ENCODE results near the gene BTN1A1. TPM values are rescaled to one million over a fixed set of nuclear protein-coding genes. Genes with fewer than 3 reads are reported as not detected.

Gene BTN1A1
- total RNA-seq, 6 experiments from 2014 or later, result not detected

- H3K36me3 ChIP-seq, result peaks cover 0 to under 1% (median 0%) of the 10 kb centered on the region in 4 donors
- H3K4me1 ChIP-seq, result peaks cover 0 to 18% (median 8%) of the 10 kb centered on the region in 4 donors
- no peaks in the 10 kb centered on the region for H3K9me3 ChIP-seq
- H3K4me3 ChIP-seq, result peak overlapping the region; percentile 15 to 45 (median 28)
- H3K27me3 ChIP-seq, result peaks cover 0 to 3% of the 10 kb centered on the region in 2 donors
- WGBS (ENCODE audit: insufficient coverage, low coverage, low lambda C conversion rate, missing lambda C conversion rate), result 12% methylated on average over 23 of the region's 42 CpGs
- ATAC-seq (peak; percentile 31 to 62 (median 36)), DNase-seq (peak; percentile 51 to 63 (median 53))
- no peak overlapping the region for H3K27ac ChIP-seq
- intact Hi-C loops (cut with DNase I), result no loop called here
- TF ChIP-seq POLR2A (IDR thresholded peaks at IDR 0.05), result no peak
- TF ChIP-seq, protein P1, sequence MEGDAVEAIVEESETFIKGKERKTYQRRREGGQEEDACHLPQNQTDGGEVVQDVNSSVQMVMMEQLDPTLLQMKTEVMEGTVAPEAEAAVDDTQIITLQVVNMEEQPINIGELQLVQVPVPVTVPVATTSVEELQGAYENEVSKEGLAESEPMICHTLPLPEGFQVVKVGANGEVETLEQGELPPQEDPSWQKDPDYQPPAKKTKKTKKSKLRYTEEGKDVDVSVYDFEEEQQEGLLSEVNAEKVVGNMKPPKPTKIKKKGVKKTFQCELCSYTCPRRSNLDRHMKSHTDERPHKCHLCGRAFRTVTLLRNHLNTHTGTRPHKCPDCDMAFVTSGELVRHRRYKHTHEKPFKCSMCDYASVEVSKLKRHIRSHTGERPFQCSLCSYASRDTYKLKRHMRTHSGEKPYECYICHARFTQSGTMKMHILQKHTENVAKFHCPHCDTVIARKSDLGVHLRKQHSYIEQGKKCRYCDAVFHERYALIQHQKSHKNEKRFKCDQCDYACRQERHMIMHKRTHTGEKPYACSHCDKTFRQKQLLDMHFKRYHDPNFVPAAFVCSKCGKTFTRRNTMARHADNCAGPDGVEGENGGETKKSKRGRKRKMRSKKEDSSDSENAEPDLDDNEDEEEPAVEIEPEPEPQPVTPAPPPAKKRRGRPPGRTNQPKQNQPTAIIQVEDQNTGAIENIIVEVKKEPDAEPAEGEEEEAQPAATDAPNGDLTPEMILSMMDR (IDR thresholded peaks at IDR 0.05), result no peak
These were observed 50.3 kb downstream of the BTN1A1 start for GRCh38 chr6:26550250-26550993.

DNA sequence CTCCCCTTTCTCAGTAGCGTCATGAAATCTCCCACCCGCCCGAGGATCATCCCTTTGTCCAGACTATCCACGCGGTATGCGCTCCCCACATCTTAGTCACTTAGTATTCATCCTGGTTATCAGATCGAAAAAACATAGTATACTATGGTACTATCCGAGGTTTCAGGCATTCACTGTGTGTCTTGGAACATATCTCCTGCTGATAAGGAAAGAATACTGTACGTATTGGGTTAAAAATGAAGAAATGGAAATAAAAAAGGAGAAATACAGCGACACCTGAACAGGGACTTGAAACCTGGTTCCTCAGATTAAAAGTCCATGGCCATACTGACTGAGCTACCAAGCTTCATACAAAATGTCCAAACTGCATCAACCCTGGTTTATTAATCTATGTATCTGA is 52.1 kb downstream of the BTN1A1 start:
- Histone ChIP-seq H3K27me3 (peaks cover 0 to 3% of the 10 kb centered on the region in 2 donors), H3K4me1 (peaks cover 0 to 18% (median 8%) of the 10 kb centered on the region in 4 donors), H3K9me3 (no peaks in the 10 kb centered on the region), H3K36me3 (no peaks in the 10 kb centered on the region), H3K27ac (no peak overlapping the region), H3K4me3 (no peak overlapping the region)
- DNase-seq (no peak), ATAC-seq (no peak)
- TF ChIP-seq, protein P1 (IDR thresholded peaks at IDR 0.05), result no peak
- no peak for TF ChIP-seq POLR2A (IDR thresholded peaks at IDR 0.05)
- intact Hi-C loops (cut with DNase I), result no loop called here
- WGBS (ENCODE audit: insufficient coverage, low coverage, low lambda C conversion rate, missing lambda C conversion rate), result 88% methylated on average over 10 of the region's 10 CpGs

GRCh38 chr6:26552640-26553188 is 52.6 kb downstream of the BTN1A1 start:
- no peak for ATAC-seq
- H3K36me3 ChIP-seq, result no peaks in the 10 kb centered on the region
- no peak overlapping the region for H3K27ac ChIP-seq
- no peaks in the 10 kb centered on the region for H3K9me3 ChIP-seq
- peaks cover 0 to 18% (median 8%) of the 10 kb centered on the region in 4 donors for H3K4me1 ChIP-seq
- DNase-seq, result no peak
- TF ChIP-seq POLR2A (IDR thresholded peaks at IDR 0.05), result no peak
- TF ChIP-seq, protein P1 (IDR thresholded peaks at IDR 0.05), result no peak
- peak overlapping the region in 2 of 3 donors; percentile 47 for H3K4me3 ChIP-seq
- H3K27me3 ChIP-seq, result peaks cover 0 to 3% of the 10 kb centered on the region in 2 donors
- intact Hi-C loops (cut with DNase I), result no loop called here
- 50% methylated on average over 10 of the region's 11 CpGs for WGBS (ENCODE audit: insufficient coverage, low coverage, low lambda C conversion rate, missing lambda C conversion rate)

- peak overlapping the region in 2 of 3 donors; percentile 30 to 49 for H3K27ac ChIP-seq
- H3K9me3 ChIP-seq, result no peaks in the 10 kb centered on the region
- ATAC-seq (peak; percentile 75 to 82 (median 80)), DNase-seq (peak; percentile 62 to 69 (median 63))
- H3K36me3 ChIP-seq, result no peaks in the 10 kb centered on the region
- peak overlapping the region; percentile 27 to 47 (median 47) for H3K4me3 ChIP-seq
- intact Hi-C loops (cut with DNase I), result no loop called here
- under 1% methylated on average over 13 of the region's 13 CpGs for WGBS (ENCODE audit: insufficient coverage, low coverage, low lambda C conversion rate, missing lambda C conversion rate)
- no peak for TF ChIP-seq POLR2A (IDR thresholded peaks at IDR 0.05)
- TF ChIP-seq, protein P1 (IDR thresholded peaks at IDR 0.05), result no peak
- H3K4me1 ChIP-seq, result peaks cover 0 to 18% (median 8%) of the 10 kb centered on the region in 4 donors
- peaks cover 0 to 3% of the 10 kb centered on the region in 2 donors for H3K27me3 ChIP-seq
These were observed 53.1 kb downstream of the BTN1A1 start for GRCh38 chr6:26553264-26553634.

Measured in right lobe of liver (tissue), 6 donors.